Measurements from ENCODE around the gene ETV6. TPM values are rescaled to one million over a fixed set of nuclear protein-coding genes. Genes with fewer than 3 reads are reported as not detected.

ETV6 gene
- total RNA-seq, 6 experiments from 2014 or later: 14.6 to 20.5 (median 16.6) TPM

- H3K4me3 Mint-ChIP-seq: no peak overlapping the region
- no peak for TF ChIP-seq CTCF (IDR thresholded peaks at IDR 0.05)
- 0 out of 2 replicates have a peak, but pooled peaks cover 2% of the 10 kb centered on the region for H3K27me3 Mint-ChIP-seq (ENCODE audit: insufficient read depth)
- H3K36me3 Mint-ChIP-seq (ENCODE audit: low read depth): 0 out of 2 replicates have a peak, but pooled peaks cover 2% of the 10 kb centered on the region
- DNase-seq: no peak
- no peaks in the 10 kb centered on the region for H3K9me3 Mint-ChIP-seq
- peaks cover 55% of the 10 kb centered on the region for H3K4me1 Mint-ChIP-seq (ENCODE audit: low read depth)
- H3K27ac Mint-ChIP-seq: no peak overlapping the region
These were observed 226.0 kb downstream of the ETV6 start for GRCh38 chr12:11875414-11875935.

DNA sequence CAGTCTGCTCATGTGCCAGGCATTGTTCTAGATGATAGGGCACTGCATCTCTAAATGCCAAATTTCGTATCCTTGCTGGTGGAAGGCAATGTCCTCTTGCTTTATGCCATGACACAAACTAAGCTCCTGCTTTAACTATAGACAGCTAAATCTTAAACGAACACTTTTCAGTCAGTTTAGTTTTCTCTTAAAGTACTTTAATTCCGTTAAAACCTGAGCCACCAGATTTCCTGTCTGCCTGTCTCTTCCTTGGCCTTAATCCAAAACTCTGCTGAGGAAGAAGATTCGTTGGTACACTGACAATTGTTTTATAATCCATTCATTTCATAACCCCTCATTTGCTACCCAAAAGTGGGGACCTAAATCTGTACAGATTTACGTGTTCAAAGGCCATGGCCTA is 226.8 kb downstream of the ETV6 start:
- Mint-ChIP-seq H3K9me3 (no peaks in the 10 kb centered on the region), H3K4me1 (ENCODE audit: low read depth) (peaks cover 57% of the 10 kb centered on the region), H3K36me3 (ENCODE audit: low read depth) (peaks cover 8% of the 10 kb centered on the region; the same call in 1 of the 2 replicates), H3K27ac (no peak overlapping the region), H3K27me3 (ENCODE audit: insufficient read depth) (0 out of 2 replicates have a peak, but pooled peaks cover 2% of the 10 kb centered on the region), H3K4me3 (no peak overlapping the region)
- TF ChIP-seq CTCF (IDR thresholded peaks at IDR 0.05): no peak
- DNase-seq: no peak

GRCh38 chr12:11877102-11877826 is 227.8 kb downstream of the ETV6 start:
- no peak for DNase-seq
- Mint-ChIP-seq H3K4me3 (peak overlapping the region; percentile 43), H3K9me3 (no peaks in the 10 kb centered on the region), H3K36me3 (ENCODE audit: low read depth) (peaks cover 9% of the 10 kb centered on the region; the same call in 1 of the 2 replicates), H3K27me3 (ENCODE audit: insufficient read depth) (0 out of 2 replicates have a peak, but pooled peaks cover 2% of the 10 kb centered on the region), H3K27ac (peak overlapping the region; percentile 66; the same call in 1 of the 2 replicates), H3K4me1 (ENCODE audit: low read depth) (peaks cover 66% of the 10 kb centered on the region)
- TF ChIP-seq CTCF (IDR thresholded peaks at IDR 0.05): no peak

GRCh38 chr12:11877869-11878780 is 228.7 kb downstream of the ETV6 start:
- peak overlapping the region; percentile 43 for H3K4me3 Mint-ChIP-seq
- peak; percentile 70 for DNase-seq
- TF ChIP-seq CTCF (IDR thresholded peaks at IDR 0.05): no peak
- peak overlapping the region; percentile 66 for H3K27ac Mint-ChIP-seq
- peaks cover 70% of the 10 kb centered on the region for H3K4me1 Mint-ChIP-seq (ENCODE audit: low read depth)
- no peaks in the 10 kb centered on the region for H3K9me3 Mint-ChIP-seq
- 0 out of 2 replicates have a peak, but pooled peaks cover 2% of the 10 kb centered on the region for H3K27me3 Mint-ChIP-seq (ENCODE audit: insufficient read depth)
- peaks cover 9% of the 10 kb centered on the region; the same call in 1 of the 2 replicates for H3K36me3 Mint-ChIP-seq (ENCODE audit: low read depth)

DNA sequence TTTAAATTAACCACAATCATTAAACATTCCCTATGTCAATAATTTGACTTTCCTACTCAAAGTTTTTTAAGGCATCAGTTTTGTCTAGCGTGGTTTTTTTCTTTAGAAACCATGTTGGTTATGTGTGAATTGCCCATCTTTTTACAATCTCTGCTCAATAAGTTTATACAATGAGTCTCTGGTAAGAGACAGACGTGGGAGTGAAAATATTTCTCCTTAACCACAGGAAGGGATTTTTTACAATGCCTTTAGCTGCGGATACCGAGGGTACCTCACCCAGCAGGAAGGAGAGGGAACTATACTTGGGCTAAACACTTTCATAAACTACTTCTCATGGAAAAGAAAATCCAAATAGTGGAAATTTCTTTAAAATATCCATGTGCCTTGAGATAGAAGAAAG is 229.8 kb downstream of the ETV6 start:
- TF ChIP-seq CTCF (IDR thresholded peaks at IDR 0.05): no peak
- Mint-ChIP-seq H3K4me3 (no peak overlapping the region), H3K4me1 (ENCODE audit: low read depth) (peaks cover 72% of the 10 kb centered on the region), H3K9me3 (no peaks in the 10 kb centered on the region), H3K27ac (no peak overlapping the region; the same call in 1 of the 2 replicates), H3K27me3 (ENCODE audit: insufficient read depth) (no peaks in the 10 kb centered on the region), H3K36me3 (ENCODE audit: low read depth) (peaks cover 9% of the 10 kb centered on the region; the same call in 1 of the 2 replicates)
- DNase-seq: no peak

Measured in HFFc6 (cell line).